Activated B cell treated with CpG ODN at 0.5 μM for 24 hours (primary cell): ENCODE measurements around the gene ESCO1. TPM values are rescaled to one million over a fixed set of nuclear protein-coding genes. Genes with fewer than 3 reads are reported as not detected.
A peak's percentile ranks its signal among the peaks of the same experiment; 100 is the strongest.
"Not testable (repeated sequence)": the region's sequence is repeated elsewhere in the genome, so short reads cannot be mapped to it uniquely, and the experiment has no call there.

Experiments
- ATAC-seq: fragments of 200-7000 bp; cut with Tn5 transposase; one replicate; pipeline ENCODE4 v1.10.0; 2021; ENCODE audit warnings: low read depth, mild to moderate bottlenecking, moderate library complexity
- CTCF ChIA-PET: fragments of 350-600 bp; sonication (Branson Sonifier 250); formaldehyde crosslinking; loops from one replicate; lab custom pipeline; 2021; ENCODE audit warnings: antibody characterized with exemption; lab: Charles Lee
- POLR2A ChIA-PET: fragments of 350-600 bp; sonication (Branson Sonifier 250); formaldehyde crosslinking; loops from one replicate; lab custom pipeline; 2021; ENCODE audit warnings: antibody characterized with exemption; lab: Charles Lee
- DNase-seq: peaks from one replicate; pipeline ENCODE4 v3.0.0; 2022
- H3K27ac Mint-ChIP-seq: one replicate; pipeline ENCODE4 v1.8.0; 2020; ENCODE audit warnings: mixed read lengths
- H3K27me3 Mint-ChIP-seq: one replicate; pipeline ENCODE4 v1.8.0; 2021; ENCODE audit warnings: mixed read lengths
- H3K36me3 Mint-ChIP-seq: one replicate; pipeline ENCODE4 v1.8.0; 2021; ENCODE audit warnings: low read depth, mixed read lengths
- H3K4me1 Mint-ChIP-seq: one replicate; pipeline ENCODE4 v1.8.0; 2021; ENCODE audit warnings: mixed read lengths
- H3K4me3 Mint-ChIP-seq: one replicate; pipeline ENCODE4 v1.8.0; 2020; ENCODE audit warnings: mild to moderate bottlenecking, mixed read lengths
- H3K9me3 Mint-ChIP-seq: one replicate; pipeline ENCODE4 v1.8.0; 2020; ENCODE audit warnings: mixed read lengths
- intact Hi-C: fragments of 100-400 bp; cut with micrococcal nuclease; formaldehyde crosslinking; loops from one replicate; pipeline ENCODE4 v1.15.1; 2024
- total RNA-seq: library from RNA; stranded (reverse); gene quantifications from 2 replicates; pipeline ENCODE4 v1.2.3, GENCODE V29; 2022
- TF ChIP-seq, protein P1 (sequence below): fragments of 200-600 bp; IDR thresholded peaks from one replicate; pipeline ENCODE4 v1.8.0; 2022; ENCODE audit warnings: antibody characterized with exemption, mild to moderate bottlenecking

ESCO1 gene
- total RNA-seq, 1 donor from 2014 or later, result 19.6 TPM

DNA sequence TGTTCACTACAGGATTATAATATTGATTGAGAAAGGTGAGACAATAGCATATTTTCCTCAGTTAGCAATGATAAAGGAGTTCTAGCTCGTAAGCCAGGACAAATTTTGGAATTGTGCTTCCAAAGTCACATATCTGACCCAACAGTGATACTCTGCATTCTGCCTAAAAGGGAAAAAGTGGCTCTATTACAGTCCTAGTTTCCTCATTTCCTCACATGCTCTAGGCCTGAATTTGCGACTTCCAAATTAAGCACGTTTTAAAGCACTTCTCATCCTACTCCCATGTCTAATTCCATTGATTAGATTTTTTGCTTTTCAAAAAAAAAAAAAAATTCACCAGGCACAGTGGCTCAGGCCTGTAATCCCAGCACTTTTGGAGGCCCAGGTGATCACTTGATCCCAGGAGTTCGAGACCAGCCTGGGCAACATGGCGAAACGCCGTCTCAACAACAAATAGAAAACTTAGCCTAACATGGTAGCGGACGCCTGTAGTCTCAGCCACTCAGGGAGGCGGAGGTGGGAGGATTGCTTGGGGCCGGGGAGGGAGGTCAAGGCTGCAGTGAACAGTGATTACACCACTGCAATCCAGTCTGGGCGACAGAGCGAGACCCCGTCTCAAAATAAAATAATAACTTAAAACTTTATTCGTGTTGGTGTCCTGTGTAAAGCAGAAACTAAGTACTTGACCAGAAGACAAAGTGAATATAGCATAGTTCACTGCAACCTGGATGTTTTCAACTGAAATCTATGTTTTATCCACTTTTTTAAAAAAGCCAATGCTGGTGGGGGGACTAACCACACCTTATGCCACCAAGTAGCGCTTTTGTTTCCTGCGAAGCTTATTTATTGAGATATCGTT, 1.5 kb downstream of the ESCO1 start:
- POLR2A ChIA-PET, result interaction anchor here (0.6 to 5.2 kb wide), 6 partner anchors 12 to 142 kb away, joined by 3 to 152 read pairs (median 24); partner anchors contain the start of genes ABHD3, MIB1 and SNRPD1
- Mint-ChIP-seq H3K9me3 (no peaks in the 10 kb centered on the region), H3K4me3 (peak overlapping the region; percentile 96), H3K27me3 (no peaks in the 10 kb centered on the region), H3K36me3 (peaks cover 15% of the 10 kb centered on the region), H3K27ac (peak overlapping the region; percentile 99), H3K4me1 (peaks cover 52% of the 10 kb centered on the region)
- TF ChIP-seq, protein P1, sequence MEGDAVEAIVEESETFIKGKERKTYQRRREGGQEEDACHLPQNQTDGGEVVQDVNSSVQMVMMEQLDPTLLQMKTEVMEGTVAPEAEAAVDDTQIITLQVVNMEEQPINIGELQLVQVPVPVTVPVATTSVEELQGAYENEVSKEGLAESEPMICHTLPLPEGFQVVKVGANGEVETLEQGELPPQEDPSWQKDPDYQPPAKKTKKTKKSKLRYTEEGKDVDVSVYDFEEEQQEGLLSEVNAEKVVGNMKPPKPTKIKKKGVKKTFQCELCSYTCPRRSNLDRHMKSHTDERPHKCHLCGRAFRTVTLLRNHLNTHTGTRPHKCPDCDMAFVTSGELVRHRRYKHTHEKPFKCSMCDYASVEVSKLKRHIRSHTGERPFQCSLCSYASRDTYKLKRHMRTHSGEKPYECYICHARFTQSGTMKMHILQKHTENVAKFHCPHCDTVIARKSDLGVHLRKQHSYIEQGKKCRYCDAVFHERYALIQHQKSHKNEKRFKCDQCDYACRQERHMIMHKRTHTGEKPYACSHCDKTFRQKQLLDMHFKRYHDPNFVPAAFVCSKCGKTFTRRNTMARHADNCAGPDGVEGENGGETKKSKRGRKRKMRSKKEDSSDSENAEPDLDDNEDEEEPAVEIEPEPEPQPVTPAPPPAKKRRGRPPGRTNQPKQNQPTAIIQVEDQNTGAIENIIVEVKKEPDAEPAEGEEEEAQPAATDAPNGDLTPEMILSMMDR, result no peak
- DNase-seq (no peak), ATAC-seq (no peak)
- intact Hi-C loops, result no loop called here
- CTCF ChIA-PET, result interaction anchor here (4.5 kb wide), 1 partner anchor 12 kb away, joined by 59 read pairs; the partner anchor contains the start of gene SNRPD1

DNA sequence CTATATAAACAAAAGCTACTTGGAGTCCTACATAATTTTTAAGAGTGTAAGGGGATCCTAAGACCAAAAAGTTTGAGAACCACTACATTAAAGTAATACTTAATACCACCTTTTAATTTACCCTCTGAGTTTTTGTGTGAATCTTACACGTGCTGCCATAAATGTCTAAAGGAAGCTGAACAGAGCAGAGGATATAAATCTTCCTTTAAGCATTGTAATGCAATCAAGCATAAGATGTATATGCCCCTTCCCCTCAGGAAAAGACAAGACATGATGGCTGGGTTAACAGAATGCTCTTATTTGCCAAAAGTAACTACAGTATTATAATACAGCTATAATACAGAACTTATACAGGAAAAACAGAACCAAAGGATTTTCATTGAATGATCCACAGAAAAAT, 2.9 kb downstream of the ESCO1 start:
- TF ChIP-seq, protein P1, result no peak
- no peak overlapping the region for H3K4me3 Mint-ChIP-seq

DNA sequence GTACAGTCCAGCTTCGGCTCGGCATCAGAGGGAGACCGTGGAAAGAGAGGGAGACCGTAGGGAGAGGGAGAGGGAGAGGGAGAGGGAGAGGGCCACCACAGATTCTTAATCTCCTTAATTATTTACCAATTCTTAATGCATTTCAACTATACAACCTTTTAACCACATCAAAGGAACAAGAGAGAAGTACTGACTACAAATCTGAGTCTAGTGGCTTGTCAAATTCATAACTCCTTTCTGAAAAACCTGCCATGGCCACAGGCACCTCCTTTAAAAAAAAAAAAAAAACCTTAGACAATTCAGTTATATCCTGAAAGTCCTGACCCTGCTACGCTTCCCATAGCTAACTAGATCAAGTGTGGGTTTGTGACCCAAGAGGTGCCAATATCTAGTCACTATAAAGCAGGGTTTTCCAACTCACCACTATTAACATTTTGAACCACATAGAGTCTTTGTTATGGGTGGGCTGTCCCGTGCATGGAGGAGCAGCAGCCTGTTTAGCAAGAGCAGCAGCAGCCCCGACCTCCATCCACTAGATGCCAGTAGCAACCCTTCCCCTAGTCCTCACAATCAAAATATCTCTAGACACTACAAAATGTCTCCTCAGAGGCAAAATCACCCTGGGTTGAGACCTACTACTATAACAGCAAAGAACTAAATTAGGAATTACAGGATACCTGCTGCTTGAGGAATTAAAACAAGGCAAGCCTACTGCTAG, 6.8 kb downstream of the ESCO1 start:
- intact Hi-C loops, result no loop called here
- H3K27ac Mint-ChIP-seq, result no peak overlapping the region
- H3K36me3 Mint-ChIP-seq, result peaks cover 17% of the 10 kb centered on the region
- peaks cover 24% of the 10 kb centered on the region for H3K4me1 Mint-ChIP-seq
- CTCF ChIA-PET, result no interaction called here
- TF ChIP-seq, protein P1, result no peak
- no peak overlapping the region for H3K4me3 Mint-ChIP-seq
- POLR2A ChIA-PET, result no interaction called here
- DNase-seq (no peak), ATAC-seq (peak; percentile 25)
- H3K27me3 Mint-ChIP-seq, result no peaks in the 10 kb centered on the region
- no peaks in the 10 kb centered on the region for H3K9me3 Mint-ChIP-seq

More for the DNA sequence above, 2.9 kb downstream of the ESCO1 start:
- intact Hi-C loops, result no loop called here
- H3K36me3 Mint-ChIP-seq, result peaks cover 19% of the 10 kb centered on the region
- H3K27me3 Mint-ChIP-seq, result no peaks in the 10 kb centered on the region
- H3K9me3 Mint-ChIP-seq, result no peaks in the 10 kb centered on the region
- CTCF ChIA-PET, result no interaction called here
- H3K4me1 Mint-ChIP-seq, result peaks cover 50% of the 10 kb centered on the region
- no peak for DNase-seq
- H3K27ac Mint-ChIP-seq, result no peak overlapping the region
- POLR2A ChIA-PET, result interaction anchor here (0.5 to 1.0 kb wide), 2 partner anchors 15 to 250 kb away, joined by 5 to 6 read pairs; partner anchors contain the start of gene SNRPD1
- no peak for ATAC-seq

DNA sequence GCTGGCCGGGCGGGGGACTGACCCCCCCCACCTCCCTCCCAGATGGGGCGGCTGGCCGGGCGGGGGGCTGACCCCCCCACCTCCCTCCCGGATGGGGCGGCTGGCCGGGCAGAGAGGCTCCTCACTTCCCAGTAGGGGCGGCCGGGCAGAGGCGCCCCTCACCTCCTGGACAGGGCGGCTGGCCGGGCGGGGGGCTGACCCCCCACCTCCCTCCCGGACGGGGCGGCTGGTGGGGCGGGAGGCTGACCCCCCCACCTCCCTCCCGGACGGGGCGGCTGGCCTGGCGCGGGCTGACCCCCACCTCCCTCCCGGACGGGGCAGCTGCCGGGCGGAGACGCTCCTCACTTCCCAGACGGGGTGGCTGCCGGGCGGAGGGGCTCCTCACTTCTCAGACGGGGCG, 8.1 kb downstream of the ESCO1 start:
- POLR2A ChIA-PET, ATAC-seq, H3K9me3 Mint-ChIP-seq, CTCF ChIA-PET, DNase-seq, H3K27me3 Mint-ChIP-seq, H3K27ac Mint-ChIP-seq, H3K4me3 Mint-ChIP-seq, intact Hi-C loops: not testable (repeated sequence)
- H3K36me3 Mint-ChIP-seq, result peaks cover 17% of the 10 kb centered on the region
- H3K4me1 Mint-ChIP-seq, result peaks cover 13% of the 10 kb centered on the region

DNA sequence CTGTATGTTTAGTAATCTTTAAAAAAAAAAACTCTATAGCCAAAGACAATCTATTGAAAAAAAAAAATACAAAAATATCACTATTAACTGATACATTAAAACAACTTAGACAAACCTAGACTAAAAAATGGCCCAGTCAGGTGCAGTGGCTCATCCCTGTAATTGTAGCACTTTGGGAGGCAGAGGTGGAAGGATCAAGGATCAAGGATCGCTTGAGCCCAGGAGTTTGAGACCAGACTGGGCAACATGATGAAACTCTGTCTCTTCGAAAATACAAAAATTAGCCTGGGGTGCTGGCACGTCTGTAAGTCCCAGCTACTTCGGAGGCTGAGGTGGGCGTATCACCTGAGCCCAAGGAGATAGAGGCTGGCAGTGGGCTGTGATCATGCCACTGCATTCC, 16.1 kb downstream of the ESCO1 start:
- peaks cover 10% of the 10 kb centered on the region for H3K4me1 Mint-ChIP-seq
- H3K36me3 Mint-ChIP-seq, result peaks cover 21% of the 10 kb centered on the region
- CTCF ChIA-PET, result interaction anchor here (1.6 kb wide), 1 partner anchor 16 kb away, joined by 4 read pairs; the partner anchor contains the start of gene ESCO1

More for the DNA sequence above, 16.1 kb downstream of the ESCO1 start:
- DNase-seq, result no peak
- no peak for ATAC-seq
- no peak overlapping the region for H3K27ac Mint-ChIP-seq
- TF ChIP-seq, protein P1, result no peak
- intact Hi-C loops, result no loop called here
- POLR2A ChIA-PET, result no interaction called here
- H3K9me3 Mint-ChIP-seq, result no peaks in the 10 kb centered on the region
- no peaks in the 10 kb centered on the region for H3K27me3 Mint-ChIP-seq
- H3K4me3 Mint-ChIP-seq, result no peak overlapping the region
